HepG2 (cell line): ENCODE measurements around the gene KCNMA1. TPM values are rescaled to one million over a fixed set of nuclear protein-coding genes. Genes with fewer than 3 reads are reported as not detected.

Experiments
- ATAC-seq: fragments of 200-7000 bp; cut with Tn5 transposase; 3 replicates; pipeline ENCODE4 v1.9.1; 2020; ENCODE audit warnings: mild to moderate bottlenecking, moderate library complexity
- BruUV-seq: library from RNA; stranded (reverse); fragments of 400-500 nt; replicated peaks from 2 replicates; lab custom pipeline; 2021; lab: Mats Ljungman, UMichigan
- CTCF ChIA-PET: fragments of 300-600 bp; formaldehyde crosslinking; extraction: SDS; loops from one replicate; lab custom pipeline; 2021; ENCODE audit warnings: low total read pairs, inconsistent platforms, low intra/inter-chr PET ratio; lab: Yijun Ruan, JAX
- POLR2A ChIA-PET: fragments of 350-600 bp; sonication (Branson Sonifier 250); formaldehyde crosslinking; loops from one replicate; lab custom pipeline; 2020; ENCODE audit warnings: antibody characterized with exemption, inconsistent platforms; lab: Yijun Ruan, JAX
- DNase-seq: peaks from one replicate; pipeline ENCODE4 v3.0.0-alpha.2; 2015; ENCODE audit warnings: low spot score
- FAIRE-seq: peaks from 3 replicates; lab custom pipeline; 2011; peaks lifted over from hg19 to GRCh38; lab: Jason Lieb, UNC
- H2AFZ ChIP-seq: one replicate; pipeline ENCODE4 v1.6.1; 2011; ENCODE audit warnings: low read length, inconsistent platforms
- H3K27ac ChIP-seq: fragments of 300-600 bp; 3 replicates; pipeline ENCODE4 v1.8.0; 2011; ENCODE audit warnings: mixed run types, mild to moderate bottlenecking, mixed read lengths, low read length, inconsistent platforms; ENCODE audit not compliant: insufficient read depth; ENCODE audit errors: extremely low read length
- H3K27me3 ChIP-seq, 2 experiments: fragments of 200-600 bp in 1 of 2; 2 replicates in 1 of 2; 3 replicates in 1 of 2; pipeline versions ENCODE4 v1.6.0 to v1.8.0; 2011; ENCODE audit warnings: low read length in 2 of 2, mild to moderate bottlenecking in 2 of 2, moderate library complexity in 2 of 2, inconsistent platforms in 1 of 2; ENCODE audit not compliant: insufficient read depth in 2 of 2, control insufficient read depth in 1 of 2
- H3K36me3 ChIP-seq, 2 experiments: fragments of 200-600 bp in 1 of 2; replicated peaks in 1 of 2; 2 replicates in 1 of 2; 3 replicates in 1 of 2; pipeline versions ENCODE4 v1.5.1 to v1.8.0; 2011; ENCODE audit warnings: low read length in 2 of 2, inconsistent platforms in 1 of 2; ENCODE audit not compliant: insufficient read depth in 2 of 2, control insufficient read depth in 1 of 2
- H3K4me1 ChIP-seq: 2 replicates; pipeline ENCODE4 v1.5.1; 2012; ENCODE audit warnings: low read length, inconsistent platforms; ENCODE audit not compliant: insufficient read depth
- H3K4me2 ChIP-seq: 2 replicates; pipeline ENCODE4 v1.6.0; 2011; ENCODE audit warnings: low read depth, low read length, inconsistent platforms
- H3K4me3 ChIP-seq, 3 experiments: fragments of 200-600 bp in 1 of 3; sonication (generic), shearing (Covaris generic) in 1 of 3; replicated peaks in 1 of 3; 2 replicates each; pipeline ENCODE4 v1.5.1; 2011 to 2016; ENCODE audit warnings: low read length in 3 of 3, inconsistent platforms in 2 of 3, low read depth in 2 of 3, mild to moderate bottlenecking in 2 of 3, control low read depth in 1 of 3, mixed read lengths in 1 of 3; ENCODE audit not compliant: insufficient read depth in 1 of 3
- H3K79me2 ChIP-seq: one replicate; pipeline ENCODE4 v1.6.1; 2011; ENCODE audit warnings: low read length, inconsistent platforms; ENCODE audit not compliant: insufficient read depth
- H3K9ac ChIP-seq: 2 replicates; pipeline ENCODE4 v1.6.0; 2011; ENCODE audit warnings: mild to moderate bottlenecking, low read depth, low read length, inconsistent platforms; ENCODE audit not compliant: insufficient read depth
- H3K9me3 ChIP-seq: 2 replicates; pipeline ENCODE4 v1.5.1; 2012; ENCODE audit warnings: mild to moderate bottlenecking, low read length
- H4K20me1 ChIP-seq: 2 replicates; pipeline ENCODE4 v1.6.0; 2011; ENCODE audit warnings: inconsistent platforms, mild to moderate bottlenecking, low read length, moderate library complexity; ENCODE audit not compliant: insufficient read depth
- ARNT2 ChIP-seq: sonication (generic); formaldehyde crosslinking; IDR thresholded peaks from 2 replicates; pipeline ENCODE4 v1.8.0; 2022; ENCODE audit warnings: mild to moderate bottlenecking, low read depth, missing genetic modification reagents, moderate library complexity
- ATRX ChIP-seq: sonication (generic); formaldehyde crosslinking; IDR thresholded peaks from 2 replicates; pipeline ENCODE4 v1.4.0; 2020; ENCODE audit warnings: missing genetic modification reagents, borderline replicate concordance
- CBX5 ChIP-seq: sonication (generic); formaldehyde crosslinking; IDR thresholded peaks from 2 replicates; pipeline ENCODE4 v1.4.0; 2020; ENCODE audit warnings: missing genetic modification reagents, borderline replicate concordance
- CENPX ChIP-seq: sonication (generic); formaldehyde crosslinking; IDR thresholded peaks from 2 replicates; pipeline ENCODE4 v1.9.0; 2021; ENCODE audit warnings: mild to moderate bottlenecking, missing genetic modification reagents, moderate library complexity
- FOXA3 ChIP-seq: IDR thresholded peaks from 2 replicates; pipeline ENCODE4 v1.6.1; 2016; ENCODE audit warnings: missing genetic modification reagents, missing compliant biosample characterization
- MAFG ChIP-seq: sonication (generic); formaldehyde crosslinking; IDR thresholded peaks from 2 replicates; pipeline ENCODE4 v1.5.1; 2020; ENCODE audit warnings: mild to moderate bottlenecking, missing genetic modification reagents
- NONO ChIP-seq, 2 experiments: fragments of 450-650 bp in 1 of 2; sonication (generic) in 1 of 2; formaldehyde crosslinking in 1 of 2; IDR thresholded peaks in 1 of 2; conservative IDR thresholded peaks in 1 of 2; 2 replicates each; pipeline versions ENCODE4 v1.6.1 to v1.8.0; 2017 to 2022; ENCODE audit warnings: mild to moderate bottlenecking in 1 of 2, missing genetic modification reagents in 1 of 2, moderate library complexity in 1 of 2
- ZBTB21 ChIP-seq: sonication (generic); formaldehyde crosslinking; IDR thresholded peaks from 2 replicates; pipeline ENCODE4 v1.4.0; 2020; ENCODE audit warnings: missing genetic modification reagents
- ZNF101 ChIP-seq: sonication (generic); formaldehyde crosslinking; IDR thresholded peaks from 2 replicates; pipeline ENCODE4 v1.4.0; 2020; ENCODE audit warnings: mild to moderate bottlenecking, low read depth, missing genetic modification reagents, borderline replicate concordance
- WGBS: methylation state at CpG from one replicate; pipeline ENCODE4 v1.1.6; 2017; ENCODE audit warnings: low lambda C conversion rate; 5-methylcytosine and 5-hydroxymethylcytosine counted together
- in situ Hi-C: cut with HindIII; loops from 2 replicates; pipeline ENCODE4 v1.10.0; 2017; ENCODE audit warnings: low pct_unique_long_range_greater_than_20kb; ENCODE audit not compliant: extremely low pct_ligation_motif_present
- intact Hi-C: fragments of 100-400 bp; cut with micrococcal nuclease; formaldehyde crosslinking; loops from one replicate; pipeline ENCODE4 v1.10.0; 2022; ENCODE audit not compliant: unreplicated experiment
- polyA plus RNA-seq, 8 experiments: library from polyadenylated mRNA; depleted of rRNA in 3 of 8; stranded (reverse) in 7 of 8; unstranded in 1 of 8; fragments of >200 nt; fragmentation: Illumina TruSeq in 4 of 8; extraction: Trizol in 4 of 8; gene quantifications; 2 replicates each; pipeline versions ENCODE4 v1.2.1 to v1.2.3, GENCODE V29; 2011 to 2016; ENCODE audit warnings: low read depth in 4 of 8, missing spikeins in 1 of 8, mixed read lengths in 1 of 8; ENCODE audit not compliant: insufficient read depth in 1 of 8
- total RNA-seq, 5 experiments: library from RNA; depleted of rRNA; stranded (reverse); fragments of >200 nt; fragmentation: Illumina TruSeq; extraction: Trizol; gene quantifications; 2 replicates each; pipeline ENCODE4 v1.2.3, GENCODE V29; 2016; ENCODE audit warnings: low read depth in 1 of 5
- TF ChIP-seq, protein P1 (sequence below): sonication (generic); IDR thresholded peaks from 2 replicates; pipeline ENCODE4 v1.6.1; 2016; ENCODE audit warnings: low read depth, borderline replicate concordance
- TF ChIP-seq, protein P2 (sequence below): sonication (generic); formaldehyde crosslinking; IDR thresholded peaks from 2 replicates; pipeline ENCODE4 v1.8.0; 2022; ENCODE audit warnings: missing genetic modification reagents, mild to moderate bottlenecking, borderline replicate concordance
- TF ChIP-seq, protein P3 (sequence below): sonication (generic); formaldehyde crosslinking; IDR thresholded peaks from 2 replicates; pipeline ENCODE4 v1.9.0; 2021; ENCODE audit warnings: missing genetic modification reagents, mild to moderate bottlenecking, borderline replicate concordance
- TF ChIP-seq, protein P4 (sequence below): sonication (generic); formaldehyde crosslinking; IDR thresholded peaks from 2 replicates; pipeline ENCODE4 v1.4.0; 2020; ENCODE audit warnings: missing genetic modification reagents, borderline replicate concordance
- TF ChIP-seq, protein P5 (sequence below): sonication (generic); formaldehyde crosslinking; IDR thresholded peaks from 2 replicates; pipeline ENCODE4 v1.4.0; 2020; ENCODE audit warnings: missing genetic modification reagents

The KCNMA1 gene
- total and polyA plus RNA-seq, 2 of the 13 experiments (the other 11 are each of a cell fraction or from before 2014, with no cell fraction given) = 0.02 TPM; not detected in 1

DNA sequence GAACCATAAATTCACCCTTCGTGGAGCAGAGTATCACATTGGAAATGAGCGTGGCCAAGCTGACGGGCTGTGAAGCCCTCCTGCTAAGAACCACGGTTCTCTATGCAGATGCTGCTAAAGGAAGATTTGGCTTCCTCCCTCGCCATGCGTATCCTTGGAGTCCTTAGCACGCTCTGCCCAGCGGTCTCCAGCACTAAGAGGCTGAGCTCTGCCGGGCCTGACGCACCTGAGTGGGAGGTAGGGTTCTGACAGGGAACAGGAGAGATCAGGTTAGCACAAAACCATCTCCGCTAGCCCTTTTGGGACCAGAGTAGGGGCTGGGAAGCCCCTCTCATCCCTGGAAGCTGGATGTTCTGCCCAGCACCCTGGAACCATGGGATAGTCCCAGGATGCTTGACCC, 225.8 kb downstream of the KCNMA1 start:
- in situ Hi-C loops (no loop called here), intact Hi-C loops (no loop called here)
- Histone ChIP-seq H3K4me3 (no peak overlapping the region), H3K4me1 (no peaks in the 10 kb centered on the region), H3K27me3 (peaks cover 3 to 15% of the 10 kb centered on the region in 2 experiments; a peak in 3 of 5 replicates), H2AFZ (no peak overlapping the region), H3K9ac (no peak overlapping the region), H3K9me3 (no peaks in the 10 kb centered on the region), H3K79me2 (no peaks in the 10 kb centered on the region), H4K20me1 (no peaks in the 10 kb centered on the region), H3K36me3 (no peaks in the 10 kb centered on the region), H3K27ac (no peak overlapping the region), H3K4me2 (no peak overlapping the region)
- DNase-seq (no peak), ATAC-seq (no peak), FAIRE-seq (no peak)
- 60% methylated on average over 2 of the region's 11 CpGs for WGBS
- POLR2A ChIA-PET = no interaction called here
- BruUV-seq = no TSS peak
- TF ChIP-seq ARNT2 (no peak), CBX5 (no peak), ZNF101 (no peak), NONO (IDR thresholded peaks at IDR 0.05) (no peak), NONO (CRISPR knock-in tag; conservative IDR thresholded peaks at IDR 0.05) (no peak), ATRX (CRISPR knock-in tag) (no peak), MAFG (no peak), CENPX (CRISPR knock-in tag) (no peak), FOXA3 (no peak), ZBTB21 (CRISPR knock-in tag) (no peak)
- TF ChIP-seq, protein P1, sequence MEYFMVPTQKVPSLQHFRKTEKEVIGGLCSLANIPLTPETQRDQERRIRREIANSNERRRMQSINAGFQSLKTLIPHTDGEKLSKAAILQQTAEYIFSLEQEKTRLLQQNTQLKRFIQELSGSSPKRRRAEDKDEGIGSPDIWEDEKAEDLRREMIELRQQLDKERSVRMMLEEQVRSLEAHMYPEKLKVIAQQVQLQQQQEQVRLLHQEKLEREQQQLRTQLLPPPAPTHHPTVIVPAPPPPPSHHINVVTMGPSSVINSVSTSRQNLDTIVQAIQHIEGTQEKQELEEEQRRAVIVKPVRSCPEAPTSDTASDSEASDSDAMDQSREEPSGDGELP = no peak
- TF ChIP-seq, protein P2, sequence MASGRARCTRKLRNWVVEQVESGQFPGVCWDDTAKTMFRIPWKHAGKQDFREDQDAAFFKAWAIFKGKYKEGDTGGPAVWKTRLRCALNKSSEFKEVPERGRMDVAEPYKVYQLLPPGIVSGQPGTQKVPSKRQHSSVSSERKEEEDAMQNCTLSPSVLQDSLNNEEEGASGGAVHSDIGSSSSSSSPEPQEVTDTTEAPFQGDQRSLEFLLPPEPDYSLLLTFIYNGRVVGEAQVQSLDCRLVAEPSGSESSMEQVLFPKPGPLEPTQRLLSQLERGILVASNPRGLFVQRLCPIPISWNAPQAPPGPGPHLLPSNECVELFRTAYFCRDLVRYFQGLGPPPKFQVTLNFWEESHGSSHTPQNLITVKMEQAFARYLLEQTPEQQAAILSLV (CRISPR knock-in tag) = no peak
- TF ChIP-seq, protein P3, sequence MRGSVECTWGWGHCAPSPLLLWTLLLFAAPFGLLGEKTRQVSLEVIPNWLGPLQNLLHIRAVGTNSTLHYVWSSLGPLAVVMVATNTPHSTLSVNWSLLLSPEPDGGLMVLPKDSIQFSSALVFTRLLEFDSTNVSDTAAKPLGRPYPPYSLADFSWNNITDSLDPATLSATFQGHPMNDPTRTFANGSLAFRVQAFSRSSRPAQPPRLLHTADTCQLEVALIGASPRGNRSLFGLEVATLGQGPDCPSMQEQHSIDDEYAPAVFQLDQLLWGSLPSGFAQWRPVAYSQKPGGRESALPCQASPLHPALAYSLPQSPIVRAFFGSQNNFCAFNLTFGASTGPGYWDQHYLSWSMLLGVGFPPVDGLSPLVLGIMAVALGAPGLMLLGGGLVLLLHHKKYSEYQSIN = no peak
- TF ChIP-seq, protein P4, sequence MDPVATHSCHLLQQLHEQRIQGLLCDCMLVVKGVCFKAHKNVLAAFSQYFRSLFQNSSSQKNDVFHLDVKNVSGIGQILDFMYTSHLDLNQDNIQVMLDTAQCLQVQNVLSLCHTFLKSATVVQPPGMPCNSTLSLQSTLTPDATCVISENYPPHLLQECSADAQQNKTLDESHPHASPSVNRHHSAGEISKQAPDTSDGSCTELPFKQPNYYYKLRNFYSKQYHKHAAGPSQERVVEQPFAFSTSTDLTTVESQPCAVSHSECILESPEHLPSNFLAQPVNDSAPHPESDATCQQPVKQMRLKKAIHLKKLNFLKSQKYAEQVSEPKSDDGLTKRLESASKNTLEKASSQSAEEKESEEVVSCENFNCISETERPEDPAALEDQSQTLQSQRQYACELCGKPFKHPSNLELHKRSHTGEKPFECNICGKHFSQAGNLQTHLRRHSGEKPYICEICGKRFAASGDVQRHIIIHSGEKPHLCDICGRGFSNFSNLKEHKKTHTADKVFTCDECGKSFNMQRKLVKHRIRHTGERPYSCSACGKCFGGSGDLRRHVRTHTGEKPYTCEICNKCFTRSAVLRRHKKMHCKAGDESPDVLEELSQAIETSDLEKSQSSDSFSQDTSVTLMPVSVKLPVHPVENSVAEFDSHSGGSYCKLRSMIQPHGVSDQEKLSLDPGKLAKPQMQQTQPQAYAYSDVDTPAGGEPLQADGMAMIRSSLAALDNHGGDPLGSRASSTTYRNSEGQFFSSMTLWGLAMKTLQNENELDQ (CRISPR knock-in tag) = no peak
- TF ChIP-seq, protein P5, sequence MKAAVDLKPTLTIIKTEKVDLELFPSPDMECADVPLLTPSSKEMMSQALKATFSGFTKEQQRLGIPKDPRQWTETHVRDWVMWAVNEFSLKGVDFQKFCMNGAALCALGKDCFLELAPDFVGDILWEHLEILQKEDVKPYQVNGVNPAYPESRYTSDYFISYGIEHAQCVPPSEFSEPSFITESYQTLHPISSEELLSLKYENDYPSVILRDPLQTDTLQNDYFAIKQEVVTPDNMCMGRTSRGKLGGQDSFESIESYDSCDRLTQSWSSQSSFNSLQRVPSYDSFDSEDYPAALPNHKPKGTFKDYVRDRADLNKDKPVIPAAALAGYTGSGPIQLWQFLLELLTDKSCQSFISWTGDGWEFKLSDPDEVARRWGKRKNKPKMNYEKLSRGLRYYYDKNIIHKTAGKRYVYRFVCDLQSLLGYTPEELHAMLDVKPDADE (CRISPR knock-in tag) = no peak
- CTCF ChIA-PET = no interaction called here
